GM18907 (cell line): ENCODE measurements around the gene TSPAN17.

ENCODE experiments used
- ATAC-seq: cut with Tn5 transposase; IDR thresholded peaks from one replicate; pipeline ENCODE4 v1.9.1; 2021; ENCODE audit warnings: mild to moderate bottlenecking, moderate library complexity; ENCODE audit not compliant: unreplicated experiment

The TSPAN17 gene

DNA sequence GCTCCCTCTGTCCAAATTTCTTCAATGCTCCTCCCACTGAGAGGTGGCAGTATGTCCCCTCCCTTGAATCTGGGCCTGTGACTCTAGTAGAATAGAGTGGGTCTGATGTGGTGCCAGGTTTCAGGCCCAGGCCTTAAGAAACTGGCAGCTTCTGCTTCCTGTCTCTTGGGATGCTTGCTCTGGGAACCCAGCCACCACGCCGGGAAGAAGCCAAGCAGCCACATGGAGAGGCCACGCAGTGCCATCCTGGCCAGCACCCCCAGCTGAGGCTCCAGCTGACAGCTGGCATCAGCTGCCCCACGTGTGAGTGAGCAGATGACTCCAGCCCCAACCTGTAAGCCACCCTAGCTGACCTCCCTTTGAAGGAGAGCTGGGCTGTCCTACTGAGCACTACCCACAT lies 7.3 kb upstream of the TSPAN17 start:
- ATAC-seq = no peak

DNA sequence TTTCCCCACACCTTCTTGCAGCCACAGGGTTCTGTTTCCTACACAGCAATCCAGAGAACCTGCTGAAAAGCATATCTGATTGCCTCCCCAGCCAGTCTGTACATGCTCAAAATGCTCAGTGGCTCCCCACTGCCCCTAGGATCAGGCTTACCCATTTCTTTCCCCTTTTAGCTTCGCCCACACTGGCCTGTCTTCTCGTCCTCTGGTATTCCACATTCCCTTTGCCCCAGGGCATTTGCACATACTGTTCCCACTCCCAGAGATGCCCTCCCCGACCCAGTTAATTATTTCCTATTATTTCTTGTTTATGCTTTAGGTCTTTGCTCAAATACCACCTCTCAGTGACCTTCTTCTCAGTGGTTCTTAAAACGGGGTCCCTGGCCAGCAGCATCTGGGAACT lies 6.7 kb upstream of the TSPAN17 start:
- ATAC-seq = no peak

DNA sequence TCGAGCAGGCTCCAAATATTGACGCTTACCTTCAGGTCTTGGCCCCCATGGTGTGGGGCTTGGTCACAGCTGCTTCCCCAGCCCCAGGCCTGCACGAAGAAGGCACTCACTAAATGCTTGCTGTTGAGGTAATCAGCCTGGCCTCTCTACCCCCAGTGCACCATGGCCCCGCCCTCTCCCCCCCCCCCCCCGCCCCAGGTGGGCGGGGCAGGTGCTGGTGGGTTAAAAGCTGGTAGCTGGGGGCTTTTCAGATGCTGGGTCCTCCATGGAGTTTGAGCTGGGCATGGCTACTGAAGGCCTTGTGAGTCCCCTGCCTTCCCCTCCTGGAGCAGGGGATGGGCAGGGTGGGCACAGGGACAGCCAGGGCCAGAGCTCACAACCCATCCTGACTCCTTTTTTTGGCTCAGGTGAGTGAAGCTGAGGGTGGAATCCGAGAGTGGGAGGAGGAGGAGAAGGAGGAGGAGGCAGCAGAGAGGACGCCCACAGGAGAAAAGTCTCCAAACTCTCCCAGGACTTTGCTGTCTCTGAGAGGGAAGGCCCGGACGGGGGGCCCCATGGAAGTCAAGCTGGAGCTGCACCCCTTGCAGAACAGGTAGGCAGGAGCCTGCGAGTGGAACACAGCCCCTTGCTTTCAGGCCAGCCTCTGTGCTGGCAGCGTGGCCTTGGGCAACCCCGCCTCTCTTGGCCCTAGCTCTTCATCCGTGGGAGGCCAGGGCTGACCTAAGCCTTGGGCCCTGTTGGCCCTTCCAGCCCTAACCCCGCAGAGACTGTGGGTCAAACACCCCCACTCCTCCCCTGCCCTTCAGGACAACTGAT lies 4.4 kb upstream of the TSPAN17 start:
- ATAC-seq = no peak

DNA sequence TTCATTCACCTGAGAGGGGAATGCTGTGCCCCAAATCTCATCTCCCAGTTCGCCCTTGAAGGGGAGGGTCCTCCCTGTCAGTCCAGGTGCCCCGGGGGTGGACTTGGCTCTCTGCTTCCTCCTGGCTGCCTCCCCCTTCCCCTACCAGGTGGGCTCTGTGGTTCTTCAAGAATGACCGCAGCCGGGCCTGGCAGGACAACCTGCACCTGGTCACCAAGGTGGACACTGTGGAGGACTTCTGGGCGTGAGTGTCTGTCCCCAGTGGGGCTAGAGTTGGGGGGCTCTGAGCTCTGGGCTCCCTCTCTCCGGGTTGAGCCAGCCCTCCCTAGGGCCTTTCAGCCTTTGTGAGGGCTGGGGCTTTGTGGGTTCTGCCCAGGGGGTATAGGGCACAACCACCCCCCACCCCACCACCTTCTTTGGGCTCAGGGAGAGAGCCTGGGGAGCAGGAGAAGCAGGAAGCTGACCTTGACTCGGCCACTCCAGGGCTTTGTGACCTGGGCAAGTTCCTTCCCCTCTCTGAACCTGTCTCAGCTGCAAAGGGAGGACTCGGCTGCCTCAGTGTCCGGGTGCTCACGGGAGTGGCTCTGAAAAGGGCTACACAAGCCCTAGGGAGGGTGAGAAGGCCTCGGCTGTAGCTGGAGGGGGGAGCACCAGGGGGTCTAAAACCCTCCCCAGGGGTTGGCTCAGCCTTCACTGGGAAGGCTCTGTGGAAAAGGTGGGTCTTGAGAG lies 3.6 kb upstream of the TSPAN17 start:
- ATAC-seq = no peak

DNA sequence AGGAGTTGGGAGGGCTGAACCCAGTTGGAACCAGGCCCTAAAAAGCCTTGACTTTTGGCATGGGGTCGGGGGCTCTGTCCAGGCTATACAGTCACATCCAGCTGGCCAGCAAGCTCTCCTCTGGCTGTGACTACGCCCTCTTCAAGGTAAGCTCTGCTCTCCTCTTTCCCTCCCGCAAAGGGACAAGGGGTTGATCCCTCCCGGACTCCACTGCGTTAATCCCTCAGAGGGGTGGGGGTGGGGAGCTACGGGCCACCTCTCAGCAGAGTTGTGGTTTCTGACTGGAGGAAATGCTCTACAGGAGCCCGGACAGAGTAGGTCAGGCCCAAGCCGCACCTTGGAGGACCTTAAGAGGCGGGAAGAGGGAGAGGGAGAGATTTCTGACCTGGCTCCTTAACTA lies 3.0 kb upstream of the TSPAN17 start:
- ATAC-seq = no peak

DNA sequence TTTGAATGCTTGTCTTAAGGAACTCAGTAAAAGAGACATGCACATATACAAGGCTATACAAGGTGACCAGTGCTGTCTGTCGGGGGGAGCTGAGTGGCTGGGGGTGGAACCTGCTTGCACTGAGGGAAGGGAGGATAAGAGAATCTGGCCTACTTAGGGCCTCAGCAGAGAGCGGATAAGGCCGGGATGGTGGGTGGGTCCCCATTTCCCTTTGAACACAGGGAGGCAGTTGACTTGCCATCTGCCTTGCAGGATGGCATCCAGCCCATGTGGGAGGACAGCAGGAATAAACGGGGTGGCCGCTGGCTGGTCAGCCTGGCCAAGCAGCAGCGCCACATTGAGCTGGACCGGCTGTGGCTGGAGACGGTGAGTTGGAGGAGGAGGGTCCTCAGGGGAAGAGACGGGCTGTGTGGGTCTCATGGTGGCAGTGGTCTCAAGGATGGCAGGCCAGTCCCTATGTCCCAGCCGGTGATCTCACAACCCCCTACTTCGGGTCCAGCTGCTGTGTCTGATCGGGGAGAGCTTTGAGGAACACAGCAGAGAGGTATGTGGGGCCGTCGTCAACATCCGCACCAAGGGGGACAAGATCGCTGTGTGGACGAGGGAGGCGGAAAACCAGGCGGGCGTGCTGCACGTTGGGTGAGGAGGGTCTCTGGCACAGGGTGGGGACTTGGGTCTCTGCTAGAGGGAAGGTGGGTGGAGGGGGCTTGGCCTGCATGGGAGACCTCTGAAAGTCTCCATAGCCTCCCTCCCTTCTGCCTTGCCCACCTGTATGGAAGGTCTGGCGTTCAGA lies 2.2 kb upstream of the TSPAN17 start:
- ATAC-seq = no peak

DNA sequence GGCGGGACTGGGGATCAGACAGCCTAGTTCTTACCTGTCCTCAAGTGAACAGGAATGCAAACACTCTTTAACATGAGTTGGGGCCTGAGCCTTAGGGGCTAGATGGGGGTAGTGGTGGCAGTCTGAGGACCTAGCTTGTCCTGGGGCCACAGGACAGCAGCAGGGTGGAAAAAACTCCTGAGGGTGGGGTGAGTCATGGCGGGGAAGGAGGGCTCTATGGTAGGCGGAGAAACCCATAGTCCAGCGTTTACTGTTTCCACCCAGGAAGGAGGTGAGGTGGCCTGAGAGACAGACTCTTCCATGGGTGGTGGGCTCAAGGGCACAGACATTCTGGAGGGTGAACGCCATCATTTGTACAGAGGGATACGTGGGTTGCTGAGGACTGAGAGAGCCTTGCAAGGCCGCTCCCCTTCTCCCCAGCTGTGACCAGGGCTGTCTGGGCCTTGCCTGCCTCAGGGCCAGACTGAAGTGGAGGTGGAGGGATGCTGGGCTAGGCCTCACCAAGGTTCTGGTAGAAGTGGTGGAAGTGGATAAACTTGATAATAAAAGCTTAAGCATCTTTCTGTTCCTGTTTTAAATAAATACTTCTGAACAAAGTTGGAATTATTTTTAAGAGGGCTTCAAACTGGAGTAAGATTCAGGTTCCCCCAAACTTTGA lies 1.1 kb upstream of the TSPAN17 start:
- ATAC-seq = no peak

DNA sequence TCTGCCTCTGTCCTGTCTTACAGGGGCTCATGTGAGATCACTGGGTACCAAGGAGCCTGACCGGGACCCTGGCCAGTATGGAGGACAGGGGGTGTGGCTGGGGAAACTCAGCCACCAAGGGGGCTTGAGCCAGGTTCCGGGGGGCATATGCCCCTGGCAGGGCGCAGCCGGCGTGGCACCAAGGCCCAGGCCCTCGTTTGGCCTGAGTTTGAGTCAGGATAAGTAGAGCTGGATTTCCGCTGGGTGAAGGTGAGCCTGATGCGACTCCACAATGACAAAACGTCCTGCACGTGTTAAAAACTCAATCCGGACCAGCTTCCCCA lies 616 bp upstream of the TSPAN17 start:
- peak; percentile 1 for ATAC-seq

DNA sequence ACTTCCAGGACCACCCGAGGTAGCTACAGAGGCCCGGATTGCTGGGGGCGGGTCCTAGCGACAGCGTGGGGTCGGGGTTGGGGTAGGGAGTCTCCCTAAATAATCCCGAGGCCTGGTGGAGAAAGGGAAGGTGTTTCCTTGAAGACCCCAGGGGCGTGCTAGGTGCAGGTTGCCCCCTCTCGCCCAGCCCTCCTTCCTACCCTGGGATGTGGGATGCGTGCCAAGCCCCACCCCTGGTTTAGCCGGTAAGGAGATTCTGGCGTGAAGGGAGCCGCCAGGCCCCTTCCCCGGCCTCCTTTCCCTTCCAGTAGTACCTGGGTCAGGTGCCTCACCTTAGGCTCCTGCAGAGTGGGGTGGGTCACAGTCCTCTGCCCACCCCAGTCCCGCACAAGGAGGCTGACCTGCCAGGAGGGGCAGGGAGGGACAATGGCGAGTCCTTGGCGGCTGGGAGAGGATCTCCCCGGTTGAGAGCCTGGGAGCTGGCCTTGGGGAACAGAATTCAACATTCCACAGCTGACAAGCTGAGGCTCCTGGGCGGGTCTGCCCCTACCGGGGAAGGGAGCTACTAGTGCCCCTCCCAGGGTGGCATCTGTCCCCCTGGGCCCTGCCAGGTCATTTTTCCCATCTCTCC lies 674 bp downstream of the TSPAN17 start:
- no peak for ATAC-seq

DNA sequence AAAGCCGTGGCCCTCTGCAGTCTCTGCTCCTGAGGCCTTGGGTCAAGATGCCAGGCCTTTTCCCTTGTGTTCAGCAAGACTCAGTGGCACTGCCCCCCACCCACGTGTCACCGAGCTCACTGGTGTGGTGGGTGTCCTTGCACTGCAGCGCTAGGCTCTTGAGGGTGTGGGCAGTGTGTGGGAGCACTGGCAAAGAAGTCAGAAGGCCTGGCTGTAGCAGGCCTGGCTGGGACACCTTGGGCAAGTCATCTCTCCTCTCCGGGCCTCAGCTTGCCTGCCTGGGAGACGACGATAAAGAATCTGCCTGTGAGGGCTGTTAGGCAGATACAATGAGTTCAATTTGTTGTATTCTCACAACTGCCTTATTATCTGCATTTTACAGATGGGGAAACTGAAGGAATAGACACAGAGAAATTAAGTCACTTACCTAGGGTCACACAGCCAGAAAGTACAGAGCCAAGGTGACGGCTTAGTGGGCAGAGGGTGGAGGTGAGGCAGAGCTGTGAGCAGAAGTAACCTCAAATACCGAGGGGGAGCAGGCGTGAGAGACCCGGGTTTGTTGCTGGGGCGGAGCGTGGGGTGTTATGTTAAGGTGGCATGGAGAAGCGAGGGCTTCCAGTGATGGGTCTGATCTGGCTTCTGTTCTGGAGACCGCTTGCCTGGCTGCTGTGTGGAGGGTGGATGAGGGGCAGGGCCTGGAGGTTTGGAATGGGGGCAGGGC lies 1.4 kb downstream of the TSPAN17 start:
- ATAC-seq = no peak

DNA sequence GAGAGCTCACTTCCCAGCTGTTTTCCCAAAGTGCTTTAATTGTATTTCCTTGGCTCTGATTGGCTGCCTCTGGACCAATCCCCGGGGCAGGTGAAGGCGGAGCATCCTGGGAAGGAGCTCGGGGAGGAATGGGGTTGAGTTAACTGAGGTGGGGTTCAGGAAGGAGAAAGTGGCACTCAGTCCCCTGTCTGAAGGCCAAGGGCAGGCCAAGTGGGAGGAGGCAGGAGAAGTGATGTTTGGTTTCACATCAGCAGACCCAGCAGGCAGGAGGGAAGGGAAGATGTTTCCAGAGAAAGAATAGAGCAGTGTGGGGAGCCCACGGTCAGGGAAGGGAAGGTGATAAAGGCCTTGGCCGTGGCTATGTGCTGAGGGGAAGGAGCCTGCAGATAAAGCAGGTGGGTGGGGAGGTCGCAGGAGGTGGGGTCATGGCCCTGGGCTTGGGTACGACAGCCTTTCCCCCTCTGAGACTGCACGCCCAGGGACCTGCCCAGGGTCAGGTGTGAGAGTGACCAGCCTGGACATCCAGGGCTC lies 3.1 kb downstream of the TSPAN17 start:
- ATAC-seq = no peak

DNA sequence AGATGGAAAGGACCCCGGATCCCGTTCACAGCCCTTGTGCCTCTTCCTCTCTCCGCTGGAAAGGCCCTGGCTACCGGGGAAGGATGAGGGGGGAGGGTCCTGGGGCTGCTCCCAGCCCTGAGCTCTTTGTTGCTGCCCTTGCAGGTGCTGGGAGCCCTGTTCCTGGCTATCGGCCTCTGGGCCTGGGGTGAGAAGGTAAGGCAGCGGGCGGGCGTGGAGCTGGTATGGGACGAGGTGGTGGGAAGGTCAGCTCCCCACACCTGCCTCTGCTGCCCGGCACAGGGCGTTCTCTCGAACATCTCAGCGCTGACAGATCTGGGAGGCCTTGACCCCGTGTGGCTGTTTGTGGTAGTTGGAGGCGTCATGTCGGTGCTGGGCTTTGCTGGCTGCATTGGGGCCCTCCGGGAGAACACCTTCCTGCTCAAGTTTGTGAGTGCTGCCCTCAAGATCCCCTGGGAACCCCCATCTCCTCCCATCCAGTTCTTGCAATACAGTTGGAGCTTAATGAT lies 4.2 kb downstream of the TSPAN17 start:
- ATAC-seq = no peak

DNA sequence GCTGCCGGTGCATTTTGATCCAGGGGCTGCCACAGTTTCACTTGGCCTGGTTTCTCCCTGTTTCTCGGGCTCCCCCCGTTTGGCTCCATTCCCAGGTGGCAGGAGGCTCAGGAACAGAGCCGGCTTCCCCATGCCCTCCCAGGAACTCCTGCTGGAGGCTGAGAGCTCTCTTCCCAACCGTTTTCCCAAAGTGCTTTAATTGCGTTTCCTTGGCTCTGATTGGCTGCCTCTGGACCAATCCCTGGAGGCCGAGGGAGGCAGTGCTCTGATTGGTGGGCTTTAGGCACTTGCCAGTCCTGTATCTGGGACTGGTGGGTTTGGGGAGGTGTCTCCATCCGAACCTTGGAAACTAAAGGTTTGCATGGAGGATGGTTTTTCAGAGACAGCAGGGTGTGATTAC lies 4.9 kb downstream of the TSPAN17 start:
- ATAC-seq = no peak

DNA sequence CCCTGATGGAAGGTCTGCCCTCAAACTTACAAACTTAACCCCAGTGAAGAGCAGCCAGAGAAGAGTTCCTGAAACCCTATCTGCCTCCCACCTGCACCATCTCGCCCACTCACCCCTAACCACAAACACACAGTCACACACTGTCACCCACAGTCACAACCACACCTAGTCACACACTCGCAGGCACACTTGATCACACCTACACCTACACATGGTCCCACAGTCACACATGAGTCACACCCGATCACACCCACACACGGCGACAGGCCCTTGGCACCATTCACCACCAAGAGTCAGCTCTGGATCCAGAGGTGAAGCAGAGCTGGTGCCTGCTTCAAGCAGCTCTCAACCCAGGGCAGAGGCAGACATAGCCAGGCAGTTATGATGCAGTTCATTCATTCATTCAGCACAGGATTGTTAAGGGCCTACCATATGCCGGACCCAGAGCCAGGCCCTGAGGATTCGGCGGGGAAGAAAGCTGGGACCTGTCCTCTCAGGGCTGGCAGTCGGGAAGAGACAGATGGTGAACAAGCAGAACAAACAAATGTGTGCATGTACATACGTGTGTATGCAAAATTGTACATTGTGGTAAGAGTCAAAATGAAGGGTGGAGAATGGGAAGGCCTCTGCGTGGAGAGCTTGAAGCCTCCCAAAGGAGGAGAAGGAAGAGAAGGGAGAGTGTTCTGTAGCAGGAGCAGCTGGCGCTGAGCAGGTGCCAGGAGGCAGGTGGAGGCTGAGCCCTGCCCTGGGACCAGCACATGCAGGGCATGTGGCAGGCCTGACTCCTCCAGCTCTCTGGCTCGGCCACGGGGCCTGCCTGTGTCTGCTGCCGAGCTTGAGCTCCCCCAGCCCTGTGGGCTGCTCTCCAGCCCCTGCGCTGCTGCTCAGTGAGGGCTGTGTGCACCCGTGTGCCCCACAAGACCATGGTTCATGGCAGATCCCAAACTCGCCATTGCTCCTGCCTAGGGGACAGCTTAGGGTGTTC lies 6.4 kb downstream of the TSPAN17 start:
- ATAC-seq = no peak

DNA sequence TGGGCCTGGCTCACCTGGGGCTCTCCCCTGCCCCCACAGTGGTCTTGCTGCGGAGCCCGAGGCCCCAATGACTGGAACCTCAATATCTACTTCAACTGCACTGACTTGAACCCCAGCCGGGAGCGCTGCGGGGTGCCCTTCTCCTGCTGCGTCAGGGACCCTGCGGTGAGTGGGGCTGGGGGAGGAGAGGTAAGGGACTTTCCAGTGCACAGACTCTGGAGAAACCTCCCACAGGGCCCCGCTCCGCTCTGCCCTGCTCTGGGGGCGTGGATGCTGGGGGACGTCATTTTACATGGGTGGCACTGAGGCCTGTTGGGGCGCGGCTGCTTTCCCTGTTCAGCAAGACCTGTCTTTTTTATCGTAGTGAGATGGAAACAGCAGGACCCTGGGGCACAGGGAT lies 7.6 kb downstream of the TSPAN17 start:
- ATAC-seq = no peak

DNA sequence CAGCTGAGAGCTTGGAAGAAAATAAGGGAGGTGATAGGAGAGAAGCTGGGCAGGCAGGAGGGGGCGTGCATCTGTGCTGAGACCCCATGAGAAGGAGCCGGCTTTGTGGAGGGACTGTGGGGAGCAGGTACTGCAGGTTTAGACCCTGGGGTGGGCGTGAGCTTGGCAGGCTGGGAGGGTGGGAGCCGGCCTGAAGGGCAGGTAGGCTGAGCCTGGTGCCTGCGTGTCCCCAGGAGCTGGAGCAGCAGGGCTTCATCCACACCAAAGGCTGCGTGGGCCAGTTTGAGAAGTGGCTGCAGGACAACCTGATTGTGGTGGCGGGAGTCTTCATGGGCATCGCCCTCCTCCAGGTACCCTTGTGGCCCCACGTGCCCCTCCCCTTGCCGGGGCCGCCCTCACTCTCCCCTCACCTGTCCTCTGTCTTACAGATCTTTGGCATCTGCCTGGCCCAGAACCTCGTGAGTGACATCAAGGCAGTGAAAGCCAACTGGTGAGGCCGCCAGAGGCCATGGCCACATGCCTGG lies 9.2 kb downstream of the TSPAN17 start:
- no peak for ATAC-seq

DNA sequence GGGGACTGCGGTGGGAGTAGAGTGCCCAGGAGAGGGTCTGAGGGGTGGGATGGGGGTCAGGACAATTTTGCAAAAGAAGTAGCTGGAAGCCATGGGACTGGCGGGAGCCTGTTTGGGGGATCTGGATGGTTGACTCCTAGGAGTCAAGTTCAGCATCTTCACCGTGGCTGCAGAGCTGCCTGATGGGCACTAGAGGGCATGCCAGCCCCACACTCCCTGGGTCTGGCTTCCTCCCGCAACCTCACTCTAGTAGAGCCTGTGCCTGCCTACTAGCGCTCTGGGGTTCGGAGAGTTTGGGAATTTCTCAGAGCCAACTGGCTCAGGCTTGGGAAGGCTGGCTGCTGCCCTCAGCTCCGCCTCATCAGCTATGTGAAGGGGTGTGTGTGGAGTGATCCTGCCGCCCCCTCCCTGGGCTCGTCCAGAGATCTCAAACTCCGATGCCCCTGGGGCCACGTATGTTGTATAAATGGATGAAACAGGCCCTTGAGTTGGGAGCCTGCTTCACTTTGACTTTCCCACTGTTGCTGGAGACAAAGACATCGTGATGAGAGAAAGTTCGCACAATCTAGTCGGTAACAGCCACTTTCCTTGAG lies 10.8 kb downstream of the TSPAN17 start:
- peak; percentile 54 for ATAC-seq
